ENCODE results near the gene NBEAL2.

DNA sequence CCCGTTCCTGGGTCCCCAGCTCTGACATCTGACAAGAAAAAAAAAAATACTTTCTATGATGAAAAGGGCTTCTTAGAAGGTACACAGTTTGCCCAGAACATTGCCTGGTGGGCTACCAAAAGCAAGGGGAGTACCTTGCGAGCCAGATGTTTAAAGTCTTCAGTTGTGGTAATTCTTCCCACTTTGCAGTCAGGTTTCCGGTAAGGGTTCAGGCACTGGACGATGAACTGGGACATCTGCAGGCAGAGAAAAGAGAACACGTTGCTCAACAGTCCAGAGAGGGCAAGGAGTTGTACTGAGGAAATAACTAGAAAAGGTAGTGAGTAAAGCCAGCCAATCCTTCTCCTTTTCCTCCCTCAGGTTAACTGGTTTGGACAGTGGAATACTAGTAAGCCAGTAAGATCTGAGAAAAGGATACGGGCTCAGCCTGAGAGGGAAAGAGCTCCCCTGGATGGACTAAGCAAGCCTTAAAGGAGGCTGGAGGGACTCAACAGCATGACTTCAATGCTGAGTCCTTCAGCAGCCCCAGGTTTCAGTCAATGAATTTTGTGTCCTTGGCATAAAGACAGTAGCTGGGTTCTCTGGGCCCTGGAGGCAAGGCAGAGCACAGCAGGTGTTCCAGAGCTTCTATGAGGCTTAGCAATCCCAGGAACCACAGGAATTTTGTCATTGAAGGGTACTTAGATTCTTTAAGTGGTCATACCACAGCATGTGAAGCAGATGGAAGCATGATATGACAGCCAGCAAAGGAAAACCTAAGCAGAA, 38.2 kb downstream of the NBEAL2 start:
- TF ChIP-seq, protein P1, sequence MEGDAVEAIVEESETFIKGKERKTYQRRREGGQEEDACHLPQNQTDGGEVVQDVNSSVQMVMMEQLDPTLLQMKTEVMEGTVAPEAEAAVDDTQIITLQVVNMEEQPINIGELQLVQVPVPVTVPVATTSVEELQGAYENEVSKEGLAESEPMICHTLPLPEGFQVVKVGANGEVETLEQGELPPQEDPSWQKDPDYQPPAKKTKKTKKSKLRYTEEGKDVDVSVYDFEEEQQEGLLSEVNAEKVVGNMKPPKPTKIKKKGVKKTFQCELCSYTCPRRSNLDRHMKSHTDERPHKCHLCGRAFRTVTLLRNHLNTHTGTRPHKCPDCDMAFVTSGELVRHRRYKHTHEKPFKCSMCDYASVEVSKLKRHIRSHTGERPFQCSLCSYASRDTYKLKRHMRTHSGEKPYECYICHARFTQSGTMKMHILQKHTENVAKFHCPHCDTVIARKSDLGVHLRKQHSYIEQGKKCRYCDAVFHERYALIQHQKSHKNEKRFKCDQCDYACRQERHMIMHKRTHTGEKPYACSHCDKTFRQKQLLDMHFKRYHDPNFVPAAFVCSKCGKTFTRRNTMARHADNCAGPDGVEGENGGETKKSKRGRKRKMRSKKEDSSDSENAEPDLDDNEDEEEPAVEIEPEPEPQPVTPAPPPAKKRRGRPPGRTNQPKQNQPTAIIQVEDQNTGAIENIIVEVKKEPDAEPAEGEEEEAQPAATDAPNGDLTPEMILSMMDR (conservative IDR thresholded peaks at IDR 0.05 in 1 of 2, IDR thresholded peaks at IDR 0.05 in 1 of 2; ENCODE audit: low read depth in 1 of 2, low read length in 2 of 2), result no peak
- TF ChIP-seq EZH2 (IDR thresholded peaks at IDR 0.05; ENCODE audit: low read length, missing control alignments), result no peak

Measured in fibroblast of lung (primary cell).